GF-D8 (cell line): ENCODE results near the gene SP140L.
"Not testable (repeated sequence)": the region's sequence is repeated elsewhere in the genome, so short reads cannot be mapped to it uniquely, and the experiment has no call there.

ENCODE experiments used
- DNase-seq: peaks from one replicate; lab custom pipeline; 2025; lab: John Stamatoyannopoulos, UW

SP140L gene

DNA sequence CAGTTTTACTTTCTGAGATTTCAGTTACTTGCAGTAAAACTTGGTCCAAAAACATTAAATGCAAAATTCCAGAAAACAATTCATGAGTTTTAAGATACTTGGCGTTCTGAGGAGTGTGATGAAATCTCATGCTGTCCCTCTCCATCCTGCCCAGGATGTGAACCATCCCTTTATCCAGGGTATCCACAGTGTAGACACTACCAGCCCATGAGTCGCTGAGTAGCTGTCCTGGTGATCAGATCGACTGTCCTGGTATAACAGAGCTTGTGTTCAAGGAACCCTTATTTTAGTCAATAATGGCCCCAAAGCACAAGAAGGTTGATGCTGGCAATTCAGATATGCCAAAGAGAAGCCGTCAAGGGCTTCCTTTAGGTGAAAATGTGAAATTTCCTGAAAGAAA lies 92.2 kb downstream of the SP140L start:
- DNase-seq, result no peak

DNA sequence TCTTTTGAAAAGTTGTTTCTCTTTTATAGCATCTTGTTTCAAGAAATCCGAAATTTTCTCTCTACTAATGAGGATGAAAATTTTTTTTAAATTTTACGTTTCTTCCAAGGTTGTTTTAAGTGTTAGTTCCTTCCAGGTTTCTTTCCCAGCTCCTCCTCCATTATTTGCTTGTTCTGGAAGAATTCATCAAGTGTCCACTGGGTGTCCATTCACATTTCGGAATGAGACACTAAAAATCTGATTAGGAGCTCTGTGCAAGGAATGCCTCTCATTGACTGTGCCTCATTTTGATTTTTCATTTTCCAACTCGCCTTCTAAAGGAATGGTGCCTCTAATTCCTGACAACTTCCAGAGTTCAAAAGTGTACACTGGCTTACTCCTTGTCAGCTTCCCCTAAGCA lies 95.2 kb downstream of the SP140L start:
- DNase-seq, result no peak

DNA sequence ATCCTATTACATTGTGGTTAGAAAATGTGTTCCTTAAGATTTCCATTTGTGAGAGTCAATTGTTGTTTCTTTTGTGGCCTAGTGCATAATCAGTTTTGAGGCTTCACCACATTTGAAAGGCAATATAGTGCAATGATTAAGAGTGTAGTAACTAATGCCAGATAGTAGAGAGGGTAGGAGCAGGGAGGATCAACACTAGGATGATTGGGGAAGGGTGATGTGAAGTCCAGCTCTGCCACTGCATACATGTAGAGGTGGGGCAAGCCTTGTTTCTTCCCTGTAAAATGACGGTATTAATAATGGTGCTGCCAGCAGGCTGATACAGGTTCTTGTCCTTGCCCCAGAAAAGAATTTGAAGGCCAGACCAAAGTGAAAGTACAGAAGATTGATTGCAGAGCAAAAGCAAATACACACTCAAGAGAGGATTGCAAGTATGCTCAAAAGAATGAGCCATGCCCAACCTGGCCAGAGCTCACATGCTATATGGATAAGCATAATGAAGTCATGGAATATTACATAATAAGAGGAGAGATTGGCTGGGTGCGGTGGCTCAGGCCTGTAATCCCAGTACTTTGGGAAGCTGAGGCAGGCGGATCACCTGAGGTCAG lies 97.0 kb downstream of the SP140L start:
- no peak for DNase-seq

DNA sequence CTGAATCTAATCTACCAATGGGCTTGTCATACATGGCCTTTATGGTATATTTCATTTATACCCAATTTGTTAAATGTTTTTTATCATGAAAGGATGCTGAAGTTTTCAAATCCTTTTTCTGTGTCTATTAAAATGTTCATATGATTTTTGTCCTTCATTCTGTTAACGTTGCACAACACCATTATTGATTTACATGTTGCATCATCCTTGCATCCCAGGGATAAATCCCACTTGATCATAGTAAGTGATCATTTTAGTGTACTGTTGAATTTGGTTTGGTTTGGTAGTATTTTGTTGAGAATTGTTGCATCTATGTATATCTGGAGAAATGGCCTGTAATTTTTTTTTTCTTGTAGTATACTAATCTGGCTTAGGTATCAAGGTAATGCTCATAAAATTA lies 98.4 kb downstream of the SP140L start:
- no peak for DNase-seq

DNA sequence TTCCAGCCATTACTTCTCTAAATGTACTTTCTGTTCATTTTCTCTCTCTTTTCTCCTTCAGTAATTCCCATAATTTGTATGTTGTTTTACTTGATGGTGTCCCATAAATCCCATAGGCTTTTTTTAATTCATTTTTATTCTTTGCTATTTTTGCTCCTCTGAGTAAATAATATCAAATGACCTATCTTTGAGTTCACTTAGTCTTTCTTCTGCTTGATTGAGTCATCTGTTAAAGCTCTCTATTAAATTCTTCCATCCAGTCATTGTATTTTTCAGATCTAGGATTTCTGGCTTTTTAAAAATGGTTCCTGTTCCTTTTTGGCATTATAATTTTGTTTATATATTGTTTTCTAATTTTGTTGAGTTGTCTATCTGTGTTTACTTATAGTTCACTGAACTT lies 102.5 kb downstream of the SP140L start:
- no peak for DNase-seq

DNA sequence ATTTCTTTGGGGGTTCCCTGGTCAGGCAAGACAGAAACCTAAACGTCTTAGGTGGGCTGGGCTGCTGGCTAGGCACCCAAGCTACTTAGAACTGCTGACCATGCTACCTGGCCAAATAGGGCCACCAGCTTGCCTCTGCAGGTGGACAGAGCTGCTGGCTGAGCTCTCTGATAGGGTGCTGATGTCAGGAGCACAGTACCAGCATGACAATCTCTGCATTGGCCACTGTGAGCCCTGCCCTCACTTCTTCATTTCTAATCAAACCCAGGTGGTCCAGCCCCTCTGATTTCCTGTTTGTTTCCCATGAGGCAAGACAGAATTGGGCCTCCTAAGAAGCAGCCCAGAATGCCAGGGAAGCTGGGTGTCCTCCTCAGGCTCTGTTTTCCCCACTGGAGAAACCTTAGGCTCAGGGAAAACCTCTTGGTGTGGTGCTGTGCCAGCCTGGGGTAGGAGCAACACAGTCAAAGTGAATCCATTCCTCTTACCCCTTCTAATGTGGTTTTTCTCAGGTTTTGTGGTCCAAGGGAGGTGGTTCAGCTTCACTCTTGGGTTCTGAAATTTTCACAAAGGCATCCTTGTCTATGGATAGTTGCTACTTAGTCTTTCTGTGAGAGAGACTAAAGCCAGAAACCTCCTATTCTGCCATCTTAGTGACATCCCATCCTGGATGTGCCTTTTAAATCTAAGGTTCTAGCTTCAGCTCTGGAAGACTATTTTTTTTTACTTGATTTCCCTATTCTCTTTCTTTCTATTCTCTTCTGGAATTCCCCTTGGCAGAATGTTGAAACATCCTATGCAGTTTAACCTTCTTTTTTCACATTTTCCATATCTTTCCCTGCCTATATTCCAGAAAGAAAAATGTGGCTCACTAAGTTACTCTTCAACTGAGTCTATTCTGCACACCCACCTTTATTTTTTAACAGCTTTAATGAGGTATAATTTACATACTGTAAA lies 104.2 kb downstream of the SP140L start:
- no peak for DNase-seq

DNA sequence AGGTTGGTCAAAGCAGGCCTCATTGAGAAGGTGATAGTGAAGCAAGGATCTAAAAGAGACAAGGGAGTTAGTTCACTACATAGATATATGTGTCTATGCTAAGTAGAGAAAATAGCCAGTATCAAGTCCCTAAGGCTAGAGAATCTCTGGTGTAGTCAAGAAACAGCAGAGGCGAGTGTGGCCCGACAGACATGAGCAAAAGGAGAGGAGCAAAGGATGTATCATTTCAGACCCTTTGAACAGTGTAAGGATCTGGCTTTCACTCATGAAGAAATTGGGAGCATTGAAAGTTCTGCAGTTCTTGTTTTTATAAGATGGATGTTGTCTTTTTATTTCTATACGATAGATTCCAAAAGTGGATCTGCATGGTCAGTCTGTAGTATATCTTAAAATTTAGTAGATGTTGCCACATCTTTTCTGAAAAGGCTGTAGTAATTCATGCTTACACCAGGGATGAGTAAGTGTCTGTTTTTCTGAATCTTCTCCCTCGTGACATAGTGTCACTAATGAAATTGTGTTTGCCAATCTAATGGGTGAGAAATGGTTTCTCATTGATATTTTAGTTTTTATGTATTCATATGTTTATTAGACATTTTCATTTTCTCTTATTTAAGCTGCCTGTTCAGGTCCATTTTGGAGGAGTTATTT lies 107.8 kb downstream of the SP140L start:
- no peak for DNase-seq

DNA sequence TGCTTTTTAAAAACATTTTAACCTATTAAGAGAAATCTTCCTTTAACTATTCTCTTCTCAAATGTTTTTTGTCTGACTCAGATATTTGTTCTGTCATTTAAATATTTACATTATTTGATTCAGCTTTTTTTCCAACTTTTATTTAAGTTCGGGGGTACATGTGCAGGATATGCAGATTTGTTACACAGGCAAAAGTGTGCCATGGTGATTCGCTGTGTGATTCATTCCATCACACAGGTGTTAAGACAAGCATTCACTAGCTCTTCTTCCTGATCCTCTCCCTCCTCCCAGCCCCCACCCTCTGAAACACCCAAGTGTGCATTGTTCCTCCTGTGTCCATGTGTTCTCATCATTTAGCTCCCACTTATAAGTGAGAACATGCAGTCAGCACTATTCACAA lies 108.4 kb downstream of the SP140L start:
- no peak for DNase-seq

DNA sequence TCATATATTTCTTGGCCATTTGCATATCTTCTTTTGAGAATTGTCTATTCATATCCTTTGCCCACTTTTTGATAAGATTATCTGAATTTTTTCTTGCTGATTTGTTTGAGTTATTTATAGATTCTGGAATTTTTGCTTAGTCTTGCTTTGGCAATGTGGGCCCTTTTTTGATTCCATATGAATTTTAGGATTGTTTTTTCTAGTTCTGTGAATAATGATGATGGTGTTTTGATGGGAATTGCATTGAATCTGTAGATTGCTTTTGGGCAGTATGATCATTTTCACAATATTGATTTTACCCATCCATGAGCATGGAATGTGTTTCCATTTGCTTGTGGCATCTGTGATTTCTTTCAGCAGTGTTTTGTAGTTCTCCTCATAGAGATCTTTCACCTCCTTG lies 112.1 kb downstream of the SP140L start:
- not testable (repeated sequence) for DNase-seq

DNA sequence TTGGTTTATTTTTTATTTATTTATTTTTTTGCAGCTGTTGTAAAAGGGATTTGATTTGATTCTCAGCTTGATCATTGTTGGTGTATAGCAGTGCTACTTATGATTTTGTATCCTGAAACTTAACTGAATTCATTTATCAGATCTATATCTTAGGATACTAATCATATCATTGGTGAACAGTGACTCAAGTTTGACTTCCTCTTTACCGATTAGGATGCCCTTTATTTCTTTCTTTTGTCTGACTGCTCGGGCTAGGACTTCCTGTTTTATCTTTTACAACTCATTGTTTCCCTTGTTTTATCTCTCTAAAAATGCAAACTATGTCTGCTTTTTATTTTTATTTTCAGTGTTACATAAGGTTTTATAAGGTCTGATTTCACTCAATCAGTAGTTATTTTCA lies 112.6 kb downstream of the SP140L start:
- DNase-seq, result peak; percentile 54

DNA sequence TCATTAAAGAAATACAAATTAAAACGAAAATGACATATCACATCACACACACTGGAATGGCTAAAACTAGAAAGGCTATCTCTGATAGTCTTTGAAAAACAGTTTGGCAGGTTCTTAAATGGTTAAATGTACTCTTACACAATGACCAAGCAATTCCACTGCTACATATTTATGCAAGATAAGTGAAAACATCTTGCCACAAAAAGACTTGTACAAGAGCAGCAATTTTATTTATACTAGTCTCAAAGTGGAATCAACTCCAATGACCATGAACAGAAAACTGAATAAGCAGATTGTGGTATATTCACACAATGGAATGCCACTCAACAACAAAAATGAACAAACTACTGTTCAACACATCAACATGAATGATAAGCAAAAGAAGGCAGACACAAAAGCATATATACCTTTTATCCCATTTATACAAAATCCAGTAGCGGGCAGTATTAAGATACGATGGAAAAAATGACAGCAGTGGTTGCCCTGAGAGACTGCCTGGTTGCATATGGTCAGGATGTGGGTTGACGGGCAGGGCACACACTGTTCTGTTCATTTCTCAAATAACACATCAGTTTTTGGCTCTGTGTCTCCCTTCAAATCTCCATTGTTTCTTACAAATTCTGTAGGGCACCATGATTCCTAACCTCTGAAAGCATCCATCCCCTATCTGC lies 114.4 kb downstream of the SP140L start:
- peak; percentile 40 for DNase-seq

DNA sequence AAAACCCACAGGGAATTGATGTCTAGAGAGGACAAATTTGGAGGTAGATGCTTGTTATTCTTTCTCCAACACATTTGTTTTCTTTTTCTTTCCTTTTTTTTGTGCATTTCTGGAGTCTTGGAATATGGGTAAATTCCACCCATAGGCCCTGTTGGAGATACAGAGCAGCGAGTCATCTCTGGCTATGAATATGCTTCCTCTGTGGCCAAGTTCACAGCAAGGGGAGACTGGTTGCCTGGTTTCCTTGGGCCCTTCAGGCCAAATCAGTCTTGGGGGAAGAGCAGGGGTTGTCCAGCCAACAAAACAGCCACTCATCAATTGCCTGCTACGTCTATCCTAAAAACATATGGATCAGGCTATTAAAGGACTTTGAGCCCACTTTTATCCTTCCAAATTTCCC lies 116.5 kb downstream of the SP140L start:
- DNase-seq, result no peak

DNA sequence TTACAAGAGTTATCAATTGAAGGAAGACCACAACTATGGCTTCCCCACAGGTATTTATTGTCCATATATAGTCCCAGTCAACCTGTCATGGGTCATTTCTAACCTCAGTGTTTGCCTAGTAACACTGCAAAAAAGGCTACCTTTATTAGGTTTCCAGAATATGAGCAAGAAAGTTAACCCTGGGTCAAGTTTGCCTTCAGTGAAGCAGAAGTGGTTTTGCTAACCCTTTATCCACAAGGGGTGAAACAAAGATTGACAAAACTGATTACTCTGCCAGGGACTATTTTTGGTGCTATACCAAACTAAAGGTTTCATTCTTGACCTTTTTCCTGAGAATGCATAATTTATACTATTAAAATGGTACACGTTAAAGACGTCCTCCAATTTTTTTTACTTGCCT lies 117.8 kb downstream of the SP140L start:
- DNase-seq, result no peak

DNA sequence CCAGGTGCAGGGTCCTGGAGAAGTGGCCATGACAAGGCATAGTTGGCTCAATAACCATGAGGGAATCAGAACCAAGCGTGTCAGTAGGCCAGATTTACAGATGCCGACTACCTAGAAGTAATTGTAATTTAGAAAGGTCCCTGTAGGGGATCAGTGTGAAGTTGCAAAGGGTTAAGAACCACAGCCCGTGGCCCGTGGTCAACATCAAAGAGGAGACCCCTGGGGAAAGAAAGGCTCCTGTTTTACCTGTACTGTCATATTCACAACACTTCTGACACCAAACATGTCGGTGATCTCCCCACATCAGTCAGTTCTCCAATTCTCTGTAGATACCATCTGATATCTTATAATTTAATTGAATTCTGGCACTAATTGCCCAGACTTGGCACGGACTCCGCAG lies 120.0 kb downstream of the SP140L start:
- no peak for DNase-seq

DNA sequence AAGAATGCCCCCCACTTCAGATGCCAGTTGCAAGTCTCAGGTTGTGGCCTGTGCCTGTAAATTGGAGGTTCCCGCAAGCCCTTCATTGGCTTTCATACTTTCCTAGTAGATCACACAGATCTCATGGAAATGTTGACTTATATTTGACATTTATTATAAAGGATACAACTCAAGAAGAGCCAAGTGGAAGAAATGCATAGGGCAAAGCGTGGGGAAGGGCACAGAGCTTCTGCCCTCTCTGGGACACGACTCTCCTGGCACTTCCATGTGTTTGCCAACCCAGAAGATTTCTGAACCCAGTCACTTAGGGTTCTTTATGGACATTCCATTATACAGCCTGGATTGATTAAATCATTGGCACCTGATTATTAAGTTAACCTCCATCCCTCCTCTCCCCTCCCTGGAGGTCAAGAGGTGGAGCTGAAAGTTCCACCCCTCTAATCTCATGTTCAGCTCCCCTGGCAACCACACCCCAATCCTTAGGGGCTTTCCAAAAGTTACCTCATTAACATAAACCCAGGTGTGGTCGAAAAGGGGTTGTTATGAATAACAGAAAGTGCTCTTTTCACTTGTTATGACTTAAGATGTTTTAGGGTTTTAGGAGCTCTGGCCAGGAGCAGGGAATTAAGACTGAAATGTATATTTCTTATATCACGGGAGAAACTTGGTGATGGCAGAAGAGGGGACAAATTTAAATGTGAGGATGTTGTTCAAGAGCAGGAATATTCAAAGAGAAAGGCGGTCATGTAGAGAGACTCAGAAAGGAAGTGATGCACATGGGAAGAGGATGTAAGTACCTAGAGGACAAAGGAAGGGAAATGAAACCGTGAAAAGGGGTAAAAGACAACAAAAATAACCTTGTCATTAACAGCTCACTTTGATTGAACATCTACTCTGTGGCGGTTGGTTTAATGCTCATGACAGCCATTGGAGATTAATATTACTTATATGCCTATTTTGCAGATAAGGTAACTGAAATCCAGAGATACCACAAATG lies 120.8 kb downstream of the SP140L start:
- DNase-seq, result no peak

DNA sequence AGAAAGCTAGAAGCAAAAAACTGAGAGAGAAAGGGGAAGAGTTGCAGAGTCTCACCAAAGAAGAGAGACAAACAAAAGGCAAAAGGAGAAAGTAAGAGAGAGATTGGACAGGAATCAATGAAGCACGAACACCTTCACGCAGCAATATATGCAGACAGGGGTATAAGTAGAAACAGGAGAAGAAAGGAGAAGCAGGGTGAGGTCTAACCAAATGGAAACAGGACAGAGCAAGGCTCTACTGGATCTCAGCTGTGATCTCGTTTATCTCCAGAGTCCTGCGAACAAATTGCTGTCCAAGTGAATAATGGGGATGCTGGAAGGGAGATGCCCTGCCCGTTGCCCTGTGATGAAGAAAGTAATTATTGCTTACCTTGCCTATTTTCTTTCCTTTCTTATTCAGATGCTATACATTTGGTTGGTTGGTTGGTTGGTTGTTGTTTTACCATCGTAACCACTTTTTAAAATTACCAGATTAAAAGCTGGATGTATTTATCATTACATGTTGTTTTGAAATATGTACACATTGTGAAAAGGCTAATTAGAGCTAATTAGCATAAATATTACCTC lies 123.0 kb downstream of the SP140L start:
- DNase-seq, result no peak

DNA sequence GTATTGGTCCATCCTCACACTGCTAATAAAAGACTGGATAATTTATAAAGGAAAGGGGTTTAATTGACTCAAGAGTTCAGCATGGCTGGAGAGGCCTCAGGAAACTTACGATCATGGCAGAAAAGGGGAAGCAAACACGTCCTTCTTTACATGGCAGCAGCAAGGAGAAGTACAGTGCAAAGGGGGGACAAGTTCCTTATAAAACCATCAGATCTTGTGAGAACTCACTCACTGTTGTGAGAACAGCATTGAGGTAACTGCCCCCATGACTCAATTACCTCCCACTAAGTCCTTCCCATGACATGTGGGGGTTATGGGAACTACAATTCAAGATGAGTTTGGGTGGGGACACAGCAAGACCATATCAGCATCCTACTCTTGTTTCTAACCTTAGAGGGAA lies 126.0 kb downstream of the SP140L start:
- no peak for DNase-seq
